HepG2 (cell line): ENCODE measurements around the gene PPIG. TPM values are rescaled to one million over a fixed set of nuclear protein-coding genes. Genes with fewer than 3 reads are reported as not detected.

Experiments
- ATAC-seq: fragments of 200-7000 bp; cut with Tn5 transposase; 3 replicates; pipeline ENCODE4 v1.9.1; 2020; ENCODE audit warnings: mild to moderate bottlenecking, moderate library complexity
- BruUV-seq: library from RNA; stranded (reverse); fragments of 400-500 nt; replicated peaks from 2 replicates; lab custom pipeline; 2021; lab: Mats Ljungman, UMichigan
- CTCF ChIA-PET: fragments of 300-600 bp; formaldehyde crosslinking; extraction: SDS; loops from one replicate; lab custom pipeline; 2021; ENCODE audit warnings: low total read pairs, inconsistent platforms, low intra/inter-chr PET ratio; lab: Yijun Ruan, JAX
- POLR2A ChIA-PET: fragments of 350-600 bp; sonication (Branson Sonifier 250); formaldehyde crosslinking; loops from one replicate; lab custom pipeline; 2020; ENCODE audit warnings: antibody characterized with exemption, inconsistent platforms; lab: Yijun Ruan, JAX
- DNase-seq: peaks from one replicate; pipeline ENCODE4 v3.0.0-alpha.2; 2015; ENCODE audit warnings: low spot score
- FAIRE-seq: peaks from 3 replicates; lab custom pipeline; 2011; peaks lifted over from hg19 to GRCh38; lab: Jason Lieb, UNC
- H2AFZ ChIP-seq: one replicate; pipeline ENCODE4 v1.6.1; 2011; ENCODE audit warnings: low read length, inconsistent platforms
- H3K27ac ChIP-seq: fragments of 300-600 bp; 3 replicates; pipeline ENCODE4 v1.8.0; 2011; ENCODE audit warnings: mixed run types, mild to moderate bottlenecking, mixed read lengths, low read length, inconsistent platforms; ENCODE audit not compliant: insufficient read depth; ENCODE audit errors: extremely low read length
- H3K27me3 ChIP-seq, 2 experiments: fragments of 200-600 bp in 1 of 2; 2 replicates in 1 of 2; 3 replicates in 1 of 2; pipeline versions ENCODE4 v1.6.0 to v1.8.0; 2011; ENCODE audit warnings: low read length in 2 of 2, mild to moderate bottlenecking in 2 of 2, moderate library complexity in 2 of 2, inconsistent platforms in 1 of 2; ENCODE audit not compliant: insufficient read depth in 2 of 2, control insufficient read depth in 1 of 2
- H3K36me3 ChIP-seq, 2 experiments: fragments of 200-600 bp in 1 of 2; replicated peaks in 1 of 2; 2 replicates in 1 of 2; 3 replicates in 1 of 2; pipeline versions ENCODE4 v1.5.1 to v1.8.0; 2011; ENCODE audit warnings: low read length in 2 of 2, inconsistent platforms in 1 of 2; ENCODE audit not compliant: insufficient read depth in 2 of 2, control insufficient read depth in 1 of 2
- H3K4me1 ChIP-seq: 2 replicates; pipeline ENCODE4 v1.5.1; 2012; ENCODE audit warnings: low read length, inconsistent platforms; ENCODE audit not compliant: insufficient read depth
- H3K4me2 ChIP-seq: 2 replicates; pipeline ENCODE4 v1.6.0; 2011; ENCODE audit warnings: low read depth, low read length, inconsistent platforms
- H3K4me3 ChIP-seq, 3 experiments: fragments of 200-600 bp in 1 of 3; sonication (generic), shearing (Covaris generic) in 1 of 3; replicated peaks in 1 of 3; 2 replicates each; pipeline ENCODE4 v1.5.1; 2011 to 2016; ENCODE audit warnings: low read length in 3 of 3, inconsistent platforms in 2 of 3, low read depth in 2 of 3, mild to moderate bottlenecking in 2 of 3, control low read depth in 1 of 3, mixed read lengths in 1 of 3; ENCODE audit not compliant: insufficient read depth in 1 of 3
- H3K79me2 ChIP-seq: one replicate; pipeline ENCODE4 v1.6.1; 2011; ENCODE audit warnings: low read length, inconsistent platforms; ENCODE audit not compliant: insufficient read depth
- H3K9ac ChIP-seq: 2 replicates; pipeline ENCODE4 v1.6.0; 2011; ENCODE audit warnings: mild to moderate bottlenecking, low read depth, low read length, inconsistent platforms; ENCODE audit not compliant: insufficient read depth
- H3K9me3 ChIP-seq: 2 replicates; pipeline ENCODE4 v1.5.1; 2012; ENCODE audit warnings: mild to moderate bottlenecking, low read length
- H4K20me1 ChIP-seq: 2 replicates; pipeline ENCODE4 v1.6.0; 2011; ENCODE audit warnings: inconsistent platforms, mild to moderate bottlenecking, low read length, moderate library complexity; ENCODE audit not compliant: insufficient read depth
- ATF7 ChIP-seq, 2 experiments: fragments of 450-650 bp in 1 of 2; sonication (generic) in 1 of 2; formaldehyde crosslinking in 1 of 2; IDR thresholded peaks; 2 replicates each; pipeline versions ENCODE4 v1.4.0 to v1.6.1; 2016 to 2020; ENCODE audit warnings: antibody characterized with exemption in 1 of 2, mild to moderate bottlenecking in 1 of 2, missing genetic modification reagents in 1 of 2
- BHLHE40 ChIP-seq: IDR thresholded peaks from 2 replicates; pipeline ENCODE4 v1.6.1; 2011; ENCODE audit warnings: low read length, improper control_type of control experiment
- BRCA1 ChIP-seq: sonication (generic); formaldehyde crosslinking; IDR thresholded peaks from 2 replicates; pipeline ENCODE4 v1.4.0; 2020; ENCODE audit warnings: missing genetic modification reagents
- CAMTA2 ChIP-seq: sonication (generic); formaldehyde crosslinking; IDR thresholded peaks from 2 replicates; pipeline ENCODE4 v1.4.0; 2020; ENCODE audit warnings: mild to moderate bottlenecking, missing genetic modification reagents, borderline replicate concordance
- EED ChIP-seq: sonication (generic); formaldehyde crosslinking; IDR thresholded peaks from 2 replicates; pipeline ENCODE4 v1.5.0; 2020; ENCODE audit warnings: mild to moderate bottlenecking, missing genetic modification reagents
- FOXC1 ChIP-seq: sonication (generic); formaldehyde crosslinking; IDR thresholded peaks from 2 replicates; pipeline ENCODE4 v1.8.0; 2022; ENCODE audit warnings: mild to moderate bottlenecking, missing genetic modification reagents, borderline replicate concordance
- HDAC2 ChIP-seq: sonication (generic); formaldehyde crosslinking; IDR thresholded peaks from 2 replicates; pipeline ENCODE4 v1.4.0; 2020; ENCODE audit warnings: missing genetic modification reagents
- HNRNPLL ChIP-seq: fragments of 200-400 bp; formaldehyde crosslinking; IDR thresholded peaks from 2 replicates; pipeline ENCODE4 v1.6.1; 2017; ENCODE audit warnings: mild to moderate bottlenecking, low read depth, low read length; ENCODE audit not compliant: poor library complexity, severe bottlenecking
- MAF1 ChIP-seq: sonication (generic); formaldehyde crosslinking; IDR thresholded peaks from 2 replicates; pipeline ENCODE4 v1.5.0; 2020; ENCODE audit warnings: missing genetic modification reagents, borderline replicate concordance
- RAD21 ChIP-seq: fragments of 450-650 bp; formaldehyde crosslinking; IDR thresholded peaks from 2 replicates; pipeline ENCODE4 v1.5.0; 2020; ENCODE audit warnings: mild to moderate bottlenecking
- SRSF1 ChIP-seq: fragments of 200-400 bp; formaldehyde crosslinking; optimal IDR thresholded peaks from 2 replicates; pipeline ENCODE3; 2017; ENCODE audit warnings: mild to moderate bottlenecking, low read depth, low read length, moderate library complexity
- ZNF143 ChIP-seq: sonication (generic); formaldehyde crosslinking; IDR thresholded peaks from 2 replicates; pipeline ENCODE4 v1.4.0; 2020; ENCODE audit warnings: missing genetic modification reagents
- ZNF264 ChIP-seq: sonication (generic); formaldehyde crosslinking; IDR thresholded peaks from 2 replicates; pipeline ENCODE4 v1.4.0; 2020; ENCODE audit warnings: missing genetic modification reagents
- ZNF34 ChIP-seq: sonication (generic); formaldehyde crosslinking; IDR thresholded peaks from 2 replicates; pipeline ENCODE4 v1.4.0; 2020; ENCODE audit warnings: mild to moderate bottlenecking, missing genetic modification reagents, borderline replicate concordance
- ZNF564 ChIP-seq: sonication (generic); formaldehyde crosslinking; IDR thresholded peaks from 2 replicates; pipeline ENCODE4 v1.8.1; 2023; ENCODE audit warnings: mild to moderate bottlenecking, missing genetic modification reagents
- ZNF713 ChIP-seq: sonication (generic); formaldehyde crosslinking; IDR thresholded peaks from 2 replicates; pipeline ENCODE4 v1.4.0; 2020; ENCODE audit warnings: mild to moderate bottlenecking, missing genetic modification reagents
- ZNF766 ChIP-seq: sonication (generic); formaldehyde crosslinking; IDR thresholded peaks from 2 replicates; pipeline ENCODE4 v1.5.0; 2020; ENCODE audit warnings: missing genetic modification reagents, borderline replicate concordance
- WGBS: methylation state at CpG from one replicate; pipeline ENCODE4 v1.1.6; 2017; ENCODE audit warnings: low lambda C conversion rate; 5-methylcytosine and 5-hydroxymethylcytosine counted together
- in situ Hi-C: cut with HindIII; loops from 2 replicates; pipeline ENCODE4 v1.10.0; 2017; ENCODE audit warnings: low pct_unique_long_range_greater_than_20kb; ENCODE audit not compliant: extremely low pct_ligation_motif_present
- intact Hi-C: fragments of 100-400 bp; cut with micrococcal nuclease; formaldehyde crosslinking; loops from one replicate; pipeline ENCODE4 v1.10.0; 2022; ENCODE audit not compliant: unreplicated experiment
- polyA plus RNA-seq, 8 experiments: library from polyadenylated mRNA; depleted of rRNA in 3 of 8; stranded (reverse) in 7 of 8; unstranded in 1 of 8; fragments of >200 nt; fragmentation: Illumina TruSeq in 4 of 8; extraction: Trizol in 4 of 8; gene quantifications; 2 replicates each; pipeline versions ENCODE4 v1.2.1 to v1.2.3, GENCODE V29; 2011 to 2016; ENCODE audit warnings: low read depth in 4 of 8, missing spikeins in 1 of 8, mixed read lengths in 1 of 8; ENCODE audit not compliant: insufficient read depth in 1 of 8
- total RNA-seq, 5 experiments: library from RNA; depleted of rRNA; stranded (reverse); fragments of >200 nt; fragmentation: Illumina TruSeq; extraction: Trizol; gene quantifications; 2 replicates each; pipeline ENCODE4 v1.2.3, GENCODE V29; 2016; ENCODE audit warnings: low read depth in 1 of 5
- TF ChIP-seq, protein P1 (sequence below): sonication (generic); formaldehyde crosslinking; IDR thresholded peaks from 2 replicates; pipeline ENCODE4 v1.4.0; 2020; ENCODE audit warnings: missing genetic modification reagents, mild to moderate bottlenecking, borderline replicate concordance
- TF ChIP-seq, protein P2 (sequence below): sonication (generic); formaldehyde crosslinking; IDR thresholded peaks from 2 replicates; pipeline ENCODE4 v1.5.1; 2020; ENCODE audit warnings: missing genetic modification reagents, mild to moderate bottlenecking, borderline replicate concordance

Gene PPIG
- total and polyA plus RNA-seq, 2 of the 13 experiments (the other 11 are each of a cell fraction or from before 2014, with no cell fraction given): 31.3 to 81.0 TPM

GRCh38 chr2:169569948-169570347, 14.2 kb upstream of the PPIG start:
- CTCF ChIA-PET: no interaction called here
- 95% methylated on average over 2 of the region's 2 CpGs for WGBS
- Histone ChIP-seq H4K20me1 (no peaks in the 10 kb centered on the region), H3K27ac (no peak overlapping the region), H3K27me3 (no peaks in the 10 kb centered on the region; a peak in 1 of 5 replicates), H3K9ac (no peak overlapping the region), H3K36me3 (no peaks in the 10 kb centered on the region; a peak in 1 of 5 replicates), H3K79me2 (peaks cover 24% of the 10 kb centered on the region)
- POLR2A ChIA-PET: no interaction called here
- in situ Hi-C loops: no loop called here
- DNase-seq: no peak
- TF ChIP-seq ZNF564 (CRISPR knock-in tag) (no peak), ATF7 (IDR thresholded peaks at IDR 0.05) (no peak), ATF7 (CRISPR knock-in tag; IDR thresholded peaks at IDR 0.05) (no peak), CAMTA2 (CRISPR knock-in tag) (no peak), EED (CRISPR knock-in tag) (no peak), ZNF264 (no peak), ZNF34 (no peak), ZNF713 (no peak), HNRNPLL (no peak), SRSF1 (no peak), RAD21 (CRISPR knock-in tag) (no peak), BRCA1 (CRISPR knock-in tag) (no peak), MAF1 (no peak), FOXC1 (no peak), HDAC2 (no peak), ZNF143 (CRISPR knock-in tag) (no peak), BHLHE40 (no peak), ZNF766 (no peak)
- TF ChIP-seq, protein P1, sequence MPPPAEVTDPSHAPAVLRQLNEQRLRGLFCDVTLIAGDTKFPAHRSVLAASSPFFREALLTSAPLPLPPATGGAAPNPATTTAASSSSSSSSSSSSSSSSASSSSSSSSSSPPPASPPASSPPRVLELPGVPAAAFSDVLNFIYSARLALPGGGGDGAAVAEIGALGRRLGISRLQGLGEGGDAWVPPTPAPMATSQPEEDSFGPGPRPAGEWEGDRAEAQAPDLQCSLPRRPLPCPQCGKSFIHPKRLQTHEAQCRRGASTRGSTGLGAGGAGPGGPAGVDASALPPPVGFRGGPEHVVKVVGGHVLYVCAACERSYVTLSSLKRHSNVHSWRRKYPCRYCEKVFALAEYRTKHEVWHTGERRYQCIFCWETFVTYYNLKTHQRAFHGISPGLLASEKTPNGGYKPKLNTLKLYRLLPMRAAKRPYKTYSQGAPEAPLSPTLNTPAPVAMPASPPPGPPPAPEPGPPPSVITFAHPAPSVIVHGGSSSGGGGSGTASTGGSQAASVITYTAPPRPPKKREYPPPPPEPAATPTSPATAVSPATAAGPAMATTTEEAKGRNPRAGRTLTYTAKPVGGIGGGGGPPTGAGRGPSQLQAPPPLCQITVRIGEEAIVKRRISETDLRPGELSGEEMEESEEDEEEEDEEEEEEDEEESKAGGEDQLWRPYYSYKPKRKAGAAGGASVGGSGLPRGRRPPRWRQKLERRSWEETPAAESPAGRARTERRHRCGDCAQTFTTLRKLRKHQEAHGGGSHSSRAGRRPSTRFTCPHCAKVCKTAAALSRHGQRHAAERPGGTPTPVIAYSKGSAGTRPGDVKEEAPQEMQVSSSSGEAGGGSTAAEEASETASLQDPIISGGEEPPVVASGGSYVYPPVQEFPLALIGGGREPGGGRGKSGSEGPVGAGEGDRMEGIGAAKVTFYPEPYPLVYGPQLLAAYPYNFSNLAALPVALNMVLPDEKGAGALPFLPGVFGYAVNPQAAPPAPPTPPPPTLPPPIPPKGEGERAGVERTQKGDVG (CRISPR knock-in tag): no peak
- TF ChIP-seq, protein P2, sequence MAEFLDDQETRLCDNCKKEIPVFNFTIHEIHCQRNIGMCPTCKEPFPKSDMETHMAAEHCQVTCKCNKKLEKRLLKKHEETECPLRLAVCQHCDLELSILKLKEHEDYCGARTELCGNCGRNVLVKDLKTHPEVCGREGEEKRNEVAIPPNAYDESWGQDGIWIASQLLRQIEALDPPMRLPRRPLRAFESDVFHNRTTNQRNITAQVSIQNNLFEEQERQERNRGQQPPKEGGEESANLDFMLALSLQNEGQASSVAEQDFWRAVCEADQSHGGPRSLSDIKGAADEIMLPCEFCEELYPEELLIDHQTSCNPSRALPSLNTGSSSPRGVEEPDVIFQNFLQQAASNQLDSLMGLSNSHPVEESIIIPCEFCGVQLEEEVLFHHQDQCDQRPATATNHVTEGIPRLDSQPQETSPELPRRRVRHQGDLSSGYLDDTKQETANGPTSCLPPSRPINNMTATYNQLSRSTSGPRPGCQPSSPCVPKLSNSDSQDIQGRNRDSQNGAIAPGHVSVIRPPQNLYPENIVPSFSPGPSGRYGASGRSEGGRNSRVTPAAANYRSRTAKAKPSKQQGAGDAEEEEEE (CRISPR knock-in tag): no peak
- TF ChIP-seq, all 625 proteins: peak for 0
- no peak overlapping the region for H2AFZ ChIP-seq
- no peak overlapping the region for H3K4me2 ChIP-seq
- BruUV-seq: no TSS peak
- H3K4me3 ChIP-seq: no peak overlapping the region
- no peaks in the 10 kb centered on the region for H3K9me3 ChIP-seq
- H3K4me1 ChIP-seq: peaks cover 21% of the 10 kb centered on the region
- no peak for FAIRE-seq
- ATAC-seq: no peak
- intact Hi-C loops: loop anchor here (5.0 kb wide), 2 partner anchors 93 to 112 kb away; partner anchors contain the start of gene BBS5
